ENCODE data around the gene ACP4.
A peak's percentile ranks its signal among the peaks of the same experiment; 100 is the strongest.
"Not testable (repeated sequence)": the region's sequence is repeated elsewhere in the genome, so short reads cannot be mapped to it uniquely, and the experiment has no call there.

ACP4 gene

DNA sequence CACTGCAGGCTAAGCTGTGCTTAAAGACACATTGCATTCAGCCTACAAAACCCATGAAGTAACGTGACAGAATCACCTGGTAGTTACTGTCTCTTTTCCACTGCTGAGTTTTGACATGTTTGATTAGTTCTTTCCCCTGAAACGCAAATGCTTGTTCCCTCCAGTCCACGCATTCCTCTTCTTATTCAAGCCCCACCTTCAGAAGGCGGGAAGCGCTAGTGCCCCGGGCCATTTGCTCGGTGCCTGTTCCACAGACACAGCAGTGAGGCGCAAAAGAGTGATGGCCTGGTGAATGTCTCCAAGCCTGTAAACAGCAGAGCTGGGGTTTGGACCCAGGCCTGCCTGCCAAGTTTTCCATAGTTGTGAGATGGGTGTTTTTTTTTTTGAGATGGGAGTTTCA lies 10.9 kb downstream of the ACP4 start:
- Histone ChIP-seq H3K9ac (ENCODE audit: low read depth, low read length) (no peak overlapping the region), H3K4me1 (ENCODE audit: control insufficient read depth, insufficient read depth, low read length) (peaks cover 16% of the 10 kb centered on the region), H3K9me3 (replicated peaks; ENCODE audit: low read length) (no peaks in the 10 kb centered on the region), H3K4me3 (ENCODE audit: low read length) (no peak overlapping the region), H3K4me2 (ENCODE audit: low read length) (no peak overlapping the region), H3K36me3 (ENCODE audit: insufficient read depth, low read length) (peaks cover 53% of the 10 kb centered on the region), H3K27me3 (ENCODE audit: control insufficient read depth, insufficient read depth, low read length) (no peaks in the 10 kb centered on the region)

DNA sequence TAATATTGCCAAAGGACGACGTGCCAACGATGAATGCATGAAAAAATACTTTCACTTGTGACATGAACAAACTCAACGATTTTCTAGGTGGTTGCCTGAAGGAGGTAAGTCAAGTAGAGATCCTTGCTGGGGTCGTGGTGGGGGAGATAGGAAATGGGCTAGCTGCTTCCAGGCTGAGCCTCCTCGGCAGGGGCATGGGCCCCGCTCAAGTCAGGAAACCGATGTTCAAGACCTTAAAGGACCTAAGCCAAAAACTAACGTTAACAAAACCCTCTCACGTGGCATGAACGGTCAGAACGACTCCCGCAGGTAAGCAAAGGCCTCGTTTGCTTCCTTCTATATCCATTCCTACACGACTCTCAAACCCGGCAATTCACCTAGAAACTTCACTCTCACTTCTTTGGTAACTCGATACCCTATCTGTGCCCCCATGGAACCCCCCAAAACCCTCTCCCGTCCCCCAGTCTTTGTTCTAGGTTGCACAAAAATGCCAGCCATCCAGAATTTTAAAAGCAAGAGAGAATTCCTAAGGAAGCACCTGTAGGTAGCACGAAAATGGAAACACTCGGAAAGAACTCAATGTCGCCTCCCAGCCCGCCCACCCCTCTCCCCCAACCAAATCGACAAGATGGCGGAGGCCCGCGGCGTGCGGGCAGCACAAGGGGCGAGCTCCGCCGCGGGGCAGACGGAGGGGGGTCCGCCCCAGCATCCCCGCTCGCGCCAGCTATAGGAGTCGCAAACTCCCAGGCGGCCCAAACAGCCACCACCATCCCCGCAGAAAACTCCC lies 13.6 kb downstream of the ACP4 start:
- peak overlapping the region; percentile 93 for H3K4me3 ChIP-seq (ENCODE audit: low read length)

DNA sequence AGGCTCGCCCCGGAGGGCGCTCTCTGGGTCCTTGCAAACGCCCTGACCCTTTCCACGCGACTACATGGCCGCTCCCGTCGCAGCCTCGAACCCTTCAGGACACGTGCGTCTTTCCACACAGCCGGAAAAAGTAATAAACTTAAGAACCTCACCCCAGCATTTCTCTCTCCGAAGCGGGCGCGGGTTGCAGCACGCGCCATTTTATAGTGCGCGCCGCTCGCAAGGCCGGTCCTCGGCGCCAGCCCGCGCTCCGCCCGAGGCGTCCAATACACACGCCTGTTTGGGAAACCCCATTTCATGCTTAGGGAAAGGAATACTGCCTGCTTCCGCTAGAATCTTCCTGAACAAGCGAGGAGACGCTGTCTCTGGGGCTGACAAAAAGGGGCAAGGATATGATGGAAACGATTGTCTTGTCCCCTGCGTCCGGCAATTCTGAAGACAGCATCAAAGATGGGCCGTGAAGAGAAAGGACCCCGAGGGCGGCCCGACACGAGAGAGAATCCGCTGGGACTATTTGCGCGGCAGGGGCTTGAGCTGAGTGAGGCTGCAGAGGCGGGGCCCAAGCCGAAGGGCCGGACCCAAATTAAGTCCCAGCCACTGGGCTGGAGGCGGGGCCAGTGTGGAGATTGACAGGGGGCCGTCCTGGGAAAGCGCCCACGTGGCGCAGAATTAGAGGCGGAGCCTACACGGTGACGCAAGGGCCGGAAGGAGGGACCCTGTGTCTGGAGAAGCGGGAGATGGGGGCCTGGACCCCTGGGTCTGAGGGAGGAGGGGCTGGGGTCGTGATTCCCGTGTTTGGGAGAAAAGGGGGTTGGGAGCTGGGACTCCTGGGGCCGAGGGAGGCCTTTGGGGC lies 14.4 kb downstream of the ACP4 start:
- Histone ChIP-seq H3K9me3 (replicated peaks; ENCODE audit: low read length) (no peaks in the 10 kb centered on the region), H3K36me3 (ENCODE audit: insufficient read depth, low read length) (peaks cover 20% of the 10 kb centered on the region), H3K4me2 (ENCODE audit: low read length) (peak overlapping the region; percentile 86), H3K4me3 (ENCODE audit: low read length) (peak overlapping the region; percentile 93), H3K9ac (ENCODE audit: low read depth, low read length) (peak overlapping the region; percentile 91), H3K27me3 (ENCODE audit: control insufficient read depth, insufficient read depth, low read length) (no peaks in the 10 kb centered on the region), H3K4me1 (ENCODE audit: control insufficient read depth, insufficient read depth, low read length) (peaks cover 16% of the 10 kb centered on the region)

More for the DNA sequence above, 13.6 kb downstream of the ACP4 start:
- Histone ChIP-seq H3K9ac (ENCODE audit: low read depth, low read length) (peak overlapping the region; percentile 91), H3K9me3 (replicated peaks; ENCODE audit: low read length) (no peaks in the 10 kb centered on the region), H3K27me3 (ENCODE audit: control insufficient read depth, insufficient read depth, low read length) (no peaks in the 10 kb centered on the region), H3K36me3 (ENCODE audit: insufficient read depth, low read length) (peaks cover 27% of the 10 kb centered on the region), H3K4me2 (ENCODE audit: low read length) (peak overlapping the region; percentile 86), H3K4me1 (ENCODE audit: control insufficient read depth, insufficient read depth, low read length) (peaks cover 16% of the 10 kb centered on the region)

DNA sequence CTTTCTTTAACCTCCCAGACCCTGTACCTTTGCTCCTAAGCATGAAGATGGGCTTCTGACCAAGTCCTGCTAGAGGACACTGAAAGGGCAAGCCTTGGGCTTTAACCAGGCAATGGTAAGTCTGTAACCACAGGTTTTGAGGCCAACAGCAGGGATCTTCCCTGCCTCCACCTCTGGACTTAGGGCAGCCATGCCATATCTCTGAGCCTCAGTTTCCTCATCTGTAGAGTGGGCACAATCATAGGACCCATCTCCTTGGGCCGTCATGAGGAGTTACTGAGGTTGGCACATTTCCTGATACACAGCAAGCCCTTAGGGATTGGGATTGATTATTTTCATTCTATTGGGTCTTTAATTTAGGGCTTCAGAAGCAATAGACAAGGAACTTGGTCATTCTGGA lies 18.6 kb downstream of the ACP4 start:
- Histone ChIP-seq H3K4me2 (ENCODE audit: low read length) (no peak overlapping the region), H3K9me3 (replicated peaks; ENCODE audit: low read length) (no peaks in the 10 kb centered on the region), H3K36me3 (ENCODE audit: insufficient read depth, low read length) (no peaks in the 10 kb centered on the region), H3K4me1 (ENCODE audit: control insufficient read depth, insufficient read depth, low read length) (peaks cover 3% of the 10 kb centered on the region), H3K9ac (ENCODE audit: low read depth, low read length) (no peak overlapping the region), H3K27me3 (ENCODE audit: control insufficient read depth, insufficient read depth, low read length) (no peaks in the 10 kb centered on the region), H3K4me3 (ENCODE audit: low read length) (no peak overlapping the region)

DNA sequence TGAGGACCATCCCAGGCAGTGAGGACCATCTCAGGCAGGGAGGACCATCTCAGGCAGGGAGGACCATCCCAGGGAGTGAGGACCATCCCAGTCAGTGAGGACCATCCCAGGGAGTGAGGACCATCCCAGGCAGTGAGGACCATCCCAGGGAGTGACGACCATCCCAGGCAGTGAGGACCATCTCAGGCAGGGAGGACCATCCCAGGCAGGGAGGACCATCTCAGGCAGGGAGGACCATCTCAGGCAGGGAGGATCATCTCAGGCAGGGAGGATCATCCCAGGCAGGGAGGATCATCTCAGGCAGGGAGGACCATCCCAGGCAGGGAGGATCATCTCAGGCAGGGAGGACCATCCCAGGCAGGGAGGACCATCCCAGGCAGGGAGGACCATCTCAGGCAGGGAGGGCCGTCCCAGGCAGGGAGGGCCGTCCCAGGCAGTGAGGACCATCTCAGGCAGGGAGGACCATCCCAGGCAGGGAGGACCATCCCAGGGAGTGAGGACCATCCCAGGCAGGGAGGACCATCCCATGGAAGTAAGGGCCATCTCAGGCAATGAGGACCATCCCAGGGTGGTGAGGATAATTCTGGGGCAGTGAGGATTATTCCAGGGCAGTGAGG lies 21.5 kb downstream of the ACP4 start:
- not testable (repeated sequence) for H3K9me3 ChIP-seq (replicated peaks; ENCODE audit: low read length); H3K4me2 ChIP-seq (ENCODE audit: low read length); H3K4me1 ChIP-seq (ENCODE audit: control insufficient read depth, insufficient read depth, low read length); H3K9ac ChIP-seq (ENCODE audit: low read depth, low read length); H3K4me3 ChIP-seq (ENCODE audit: low read length); H3K27me3 ChIP-seq (ENCODE audit: control insufficient read depth, insufficient read depth, low read length); H3K36me3 ChIP-seq (ENCODE audit: insufficient read depth, low read length)

DNA sequence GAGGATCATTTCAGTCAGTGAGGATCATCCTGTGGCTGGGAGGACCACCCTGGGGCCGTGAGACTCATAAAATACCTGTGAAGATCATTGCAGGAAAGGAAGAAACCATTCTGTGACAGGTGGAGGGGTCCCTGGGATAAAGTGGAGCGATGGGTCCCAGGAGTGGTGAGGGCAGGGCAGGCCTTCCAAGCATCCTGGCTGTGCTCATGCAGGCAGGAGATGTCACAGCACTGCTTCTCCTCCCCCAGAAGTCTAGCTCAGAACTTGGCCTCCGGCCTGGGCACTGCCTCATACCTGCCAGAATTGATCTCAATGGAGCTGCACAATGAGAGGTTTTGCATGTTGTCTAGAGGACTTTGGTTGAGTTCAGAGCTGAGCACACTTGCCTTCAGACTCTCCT lies 22.3 kb downstream of the ACP4 start:
- Histone ChIP-seq H3K36me3 (ENCODE audit: insufficient read depth, low read length) (no peaks in the 10 kb centered on the region), H3K9me3 (replicated peaks; ENCODE audit: low read length) (no peaks in the 10 kb centered on the region), H3K4me3 (ENCODE audit: low read length) (no peak overlapping the region), H3K4me1 (ENCODE audit: control insufficient read depth, insufficient read depth, low read length) (no peaks in the 10 kb centered on the region), H3K4me2 (ENCODE audit: low read length) (no peak overlapping the region), H3K9ac (ENCODE audit: low read depth, low read length) (no peak overlapping the region), H3K27me3 (ENCODE audit: control insufficient read depth, insufficient read depth, low read length) (peaks cover 7% of the 10 kb centered on the region)

DNA sequence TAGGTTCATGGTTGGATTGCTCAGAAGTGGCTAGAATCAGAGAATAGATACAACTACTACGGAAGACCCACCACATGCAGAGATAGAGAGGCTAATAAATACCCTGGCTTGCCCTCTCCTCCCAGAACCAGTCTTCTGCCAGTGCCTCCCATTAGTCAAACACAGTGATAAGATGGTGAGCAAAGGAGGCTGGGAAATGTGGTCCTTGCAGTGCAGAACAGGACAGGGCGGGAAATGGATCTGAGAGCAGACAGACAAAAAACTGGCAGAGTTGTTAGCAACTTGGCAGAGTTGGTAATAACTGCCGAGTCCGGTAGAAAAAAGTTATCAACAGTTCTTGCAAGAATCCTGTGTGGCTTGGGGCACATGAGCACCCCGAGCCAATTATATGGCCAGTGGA lies 24.7 kb downstream of the ACP4 start:
- H3K4me1 ChIP-seq (ENCODE audit: control insufficient read depth, insufficient read depth, low read length) = no peaks in the 10 kb centered on the region
- no peaks in the 10 kb centered on the region for H3K36me3 ChIP-seq (ENCODE audit: insufficient read depth, low read length)
- no peaks in the 10 kb centered on the region for H3K9me3 ChIP-seq (replicated peaks; ENCODE audit: low read length)
- peaks cover 25% of the 10 kb centered on the region for H3K27me3 ChIP-seq (ENCODE audit: control insufficient read depth, insufficient read depth, low read length)
- H3K4me3 ChIP-seq (ENCODE audit: low read length) = no peak overlapping the region
- H3K9ac ChIP-seq (ENCODE audit: low read depth, low read length) = no peak overlapping the region
- no peak overlapping the region for H3K4me2 ChIP-seq (ENCODE audit: low read length)

DNA sequence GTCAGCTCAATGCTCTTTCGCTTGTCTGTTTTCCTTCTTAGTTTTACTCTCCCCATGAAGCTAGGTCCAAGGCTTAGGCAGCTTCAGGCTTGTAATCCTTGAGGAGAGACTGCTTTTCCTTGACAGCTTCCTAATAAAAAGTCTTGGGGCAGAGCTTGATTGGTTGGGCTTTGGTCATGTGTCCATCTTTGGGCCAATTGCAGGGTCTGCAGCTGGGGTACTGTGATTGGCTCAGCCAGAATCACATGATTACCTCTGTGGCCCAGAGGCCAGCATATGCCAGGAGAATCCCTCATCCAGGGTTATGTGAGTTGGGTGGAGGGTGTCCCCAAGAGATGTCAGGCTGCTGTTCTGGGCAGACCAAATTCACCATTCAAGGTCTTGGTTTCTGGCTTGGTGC lies 25.2 kb downstream of the ACP4 start:
- Histone ChIP-seq H3K4me1 (ENCODE audit: control insufficient read depth, insufficient read depth, low read length) (no peaks in the 10 kb centered on the region), H3K4me2 (ENCODE audit: low read length) (no peak overlapping the region), H3K4me3 (ENCODE audit: low read length) (no peak overlapping the region), H3K9ac (ENCODE audit: low read depth, low read length) (no peak overlapping the region), H3K27me3 (ENCODE audit: control insufficient read depth, insufficient read depth, low read length) (peaks cover 29% of the 10 kb centered on the region), H3K9me3 (replicated peaks; ENCODE audit: low read length) (no peaks in the 10 kb centered on the region), H3K36me3 (ENCODE audit: insufficient read depth, low read length) (no peaks in the 10 kb centered on the region)

DNA sequence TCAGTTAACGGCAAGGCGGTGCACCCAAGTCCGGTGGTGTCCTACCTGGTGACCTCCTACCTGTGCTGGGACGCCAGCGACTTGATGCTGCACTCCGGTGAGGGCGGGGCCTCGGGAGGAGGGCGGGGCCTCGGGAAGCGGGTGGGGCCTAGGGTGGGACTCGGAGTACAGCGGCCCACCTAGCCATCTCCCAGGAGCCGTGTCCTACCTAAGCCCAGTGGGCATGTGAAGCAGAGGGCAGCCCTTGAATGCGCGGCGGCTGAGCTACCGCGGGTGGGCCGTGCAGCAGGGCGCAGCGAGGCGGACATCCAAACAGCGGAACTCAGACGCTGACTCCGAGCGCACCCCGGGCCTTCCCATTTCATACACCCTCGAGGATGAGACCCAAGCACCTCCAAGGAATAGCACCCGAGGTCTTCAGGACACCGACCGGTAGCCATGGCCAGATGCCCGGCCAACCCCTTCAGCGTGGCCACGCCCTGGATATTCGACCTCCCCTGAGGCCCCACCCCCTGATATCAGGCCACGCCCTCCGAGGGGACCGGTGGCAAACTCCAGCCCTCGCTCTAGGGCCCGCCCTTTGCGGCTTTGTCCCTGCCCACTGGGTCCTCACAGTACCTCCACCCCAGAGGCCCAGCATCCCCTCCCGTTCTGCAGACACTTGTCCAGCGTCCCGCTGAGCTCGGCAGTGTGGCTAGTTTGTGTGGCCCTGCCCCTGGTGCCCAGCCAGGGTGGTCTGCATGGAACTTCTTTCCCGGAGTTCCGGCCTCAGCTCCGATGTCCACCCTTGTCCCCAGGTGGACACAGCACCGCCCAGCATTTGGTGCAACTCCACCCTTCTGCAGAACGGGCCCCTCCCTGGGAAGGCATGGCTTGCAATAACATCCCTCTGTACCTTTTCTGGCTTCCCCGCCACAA lies 28.0 kb downstream of the ACP4 start:
- no peaks in the 10 kb centered on the region for H3K36me3 ChIP-seq (ENCODE audit: insufficient read depth, low read length)
- no peaks in the 10 kb centered on the region for H3K9me3 ChIP-seq (replicated peaks; ENCODE audit: low read length)
- no peaks in the 10 kb centered on the region for H3K4me1 ChIP-seq (ENCODE audit: control insufficient read depth, insufficient read depth, low read length)
- H3K9ac ChIP-seq (ENCODE audit: low read depth, low read length) = no peak overlapping the region
- H3K4me3 ChIP-seq (ENCODE audit: low read length) = peak overlapping the region; percentile 55
- H3K27me3 ChIP-seq (ENCODE audit: control insufficient read depth, insufficient read depth, low read length) = peaks cover 46% of the 10 kb centered on the region
- H3K4me2 ChIP-seq (ENCODE audit: low read length) = peak overlapping the region; percentile 75

DNA sequence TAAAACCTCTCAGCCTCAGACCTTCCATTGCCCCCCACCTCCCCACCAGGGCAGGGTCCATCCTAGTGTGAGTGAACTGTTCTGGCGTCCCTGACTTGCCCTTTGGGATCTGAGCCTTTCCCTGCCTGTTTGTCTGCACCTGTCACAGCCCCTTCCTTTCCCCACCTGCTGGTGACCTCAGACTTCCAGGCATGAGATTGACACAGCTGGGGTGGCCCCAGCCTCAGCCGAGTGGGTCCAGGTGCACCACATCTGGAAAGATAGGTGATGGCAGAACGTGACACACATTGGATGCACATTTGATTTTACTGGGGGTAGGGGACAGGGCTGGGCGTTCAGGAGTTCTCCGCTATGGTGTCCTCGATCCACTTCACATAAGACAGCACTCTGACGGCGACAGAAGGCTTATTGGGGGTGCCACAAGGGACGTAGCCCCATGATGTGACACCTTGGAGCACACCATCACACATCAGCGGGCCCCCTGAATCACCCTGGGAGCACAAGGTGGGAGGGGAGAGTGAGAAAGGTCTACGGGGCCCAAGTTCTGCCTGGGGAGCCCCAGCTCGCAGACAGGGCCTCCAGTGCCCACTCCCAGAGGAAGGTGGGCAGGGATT lies 28.8 kb downstream of the ACP4 start:
- H3K36me3 ChIP-seq (ENCODE audit: insufficient read depth, low read length) = no peaks in the 10 kb centered on the region
- no peaks in the 10 kb centered on the region for H3K9me3 ChIP-seq (replicated peaks; ENCODE audit: low read length)
- no peak overlapping the region for H3K4me3 ChIP-seq (ENCODE audit: low read length)
- H3K4me1 ChIP-seq (ENCODE audit: control insufficient read depth, insufficient read depth, low read length) = no peaks in the 10 kb centered on the region
- peaks cover 46% of the 10 kb centered on the region for H3K27me3 ChIP-seq (ENCODE audit: control insufficient read depth, insufficient read depth, low read length)
- H3K9ac ChIP-seq (ENCODE audit: low read depth, low read length) = no peak overlapping the region
- no peak overlapping the region for H3K4me2 ChIP-seq (ENCODE audit: low read length)

Data from skeletal muscle satellite cell (primary cell).